Endothelial cell of hepatic sinusoid (primary cell): ENCODE data around the gene NEK7.

Experiments used
- in situ Hi-C: cut with HindIII; loops from 2 replicates; pipeline ENCODE4 v1.10.0; 2017; ENCODE audit warnings: low sequenced_read_pairs

The NEK7 gene

GRCh38 chr1:198333744-198334143 lies 176.9 kb downstream of the NEK7 start:
- in situ Hi-C loops, result no loop called here

GRCh38 chr1:198335663-198336062 lies 178.9 kb downstream of the NEK7 start:
- in situ Hi-C loops, result no loop called here

- in situ Hi-C loops, result no loop called here
These were observed 181.1 kb downstream of the NEK7 start for GRCh38 chr1:198337886-198338285.

GRCh38 chr1:198340139-198340538 lies 183.3 kb downstream of the NEK7 start:
- in situ Hi-C loops, result no loop called here

GRCh38 chr1:198346178-198346577 lies 189.4 kb downstream of the NEK7 start:
- in situ Hi-C loops, result no loop called here

GRCh38 chr1:198350456-198350855 lies 193.7 kb downstream of the NEK7 start:
- in situ Hi-C loops, result no loop called here

GRCh38 chr1:198352975-198353695 lies 196.3 kb downstream of the NEK7 start:
- in situ Hi-C loops, result no loop called here

GRCh38 chr1:198357937-198358336 lies 201.1 kb downstream of the NEK7 start:
- in situ Hi-C loops, result no loop called here

GRCh38 chr1:198359024-198359653 lies 202.3 kb downstream of the NEK7 start:
- in situ Hi-C loops, result no loop called here

GRCh38 chr1:198360208-198360729 lies 203.5 kb downstream of the NEK7 start:
- in situ Hi-C loops, result no loop called here

GRCh38 chr1:198361237-198361767 lies 204.5 kb downstream of the NEK7 start:
- in situ Hi-C loops, result no loop called here

- in situ Hi-C loops, result no loop called here
These were observed 206.9 kb downstream of the NEK7 start for GRCh38 chr1:198363625-198364151.

- in situ Hi-C loops, result no loop called here
These were observed 207.7 kb downstream of the NEK7 start for GRCh38 chr1:198364471-198364870.

- in situ Hi-C loops, result no loop called here
These were observed 210.5 kb downstream of the NEK7 start for GRCh38 chr1:198367296-198367695.

GRCh38 chr1:198370996-198371395 lies 214.2 kb downstream of the NEK7 start:
- in situ Hi-C loops, result no loop called here
